Measurements from ENCODE around the gene TDG. TPM values are rescaled to one million over a fixed set of nuclear protein-coding genes. Genes with fewer than 3 reads are reported as not detected.

TDG gene
- total and polyA plus RNA-seq, 2 donors (not counting 3 experiments of a cell fraction or from before 2014, with no cell fraction given), result 17.6 to 36.8 TPM

- Histone ChIP-seq H3K9me3 (replicated peaks; ENCODE audit: control insufficient read depth, insufficient read depth, low read length) (no peaks in the 10 kb centered on the region), H4K20me1 (replicated peaks; ENCODE audit: control insufficient read depth, extremely low read depth, insufficient read depth, low read length) (peaks cover 2% of the 10 kb centered on the region), H3K4me3 (replicated peaks in 1 of 3; ENCODE audit: insufficient read depth in 1 of 3, low read depth in 1 of 3, low read length in 3 of 3) (no peak overlapping the region), H3K4me2 (ENCODE audit: insufficient read depth, low read length) (no peak overlapping the region), H2AFZ (ENCODE audit: low read depth, low read length) (no peak overlapping the region), H3K9me1 (replicated peaks; ENCODE audit: control insufficient read depth, extremely low read depth, insufficient read depth, low read length) (no peaks in the 10 kb centered on the region), H3K4me1 (ENCODE audit: control insufficient read depth, extremely low read depth, insufficient read depth, low read length) (peaks cover 9% of the 10 kb centered on the region), H3K27me3 (ENCODE audit: control insufficient read depth in 2 of 2, insufficient read depth in 2 of 2, low read length in 2 of 2) (no peaks in the 10 kb centered on the region), H3K79me2 (ENCODE audit: control insufficient read depth, insufficient read depth, low read length) (peaks cover 23% of the 10 kb centered on the region), H3K27ac (ENCODE audit: insufficient read depth, low read depth, low read length) (no peak overlapping the region), H3K36me3 (ENCODE audit: control insufficient read depth in 2 of 2, extremely low read depth in 1 of 2, insufficient read depth in 2 of 2, low read length in 2 of 2) (peaks cover 23 to 32% of the 10 kb centered on the region in 2 experiments), H3K9ac (replicated peaks; ENCODE audit: extremely low read depth, insufficient read depth, low read length) (no peak overlapping the region)
- TF ChIP-seq POLR2A (IDR thresholded peaks at IDR 0.05; ENCODE audit: low read depth, low read length) (no peak), CTCF (IDR thresholded peaks at IDR 0.05; ENCODE audit: extremely low read depth in 1 of 2, insufficient read depth in 1 of 2, low read depth in 1 of 2, low read length in 2 of 2) (no peak), JUN (IDR thresholded peaks at IDR 0.05; ENCODE audit: borderline replicate concordance, insufficient read depth, insufficient read length, low read depth) (no peak), MYC (IDR thresholded peaks at IDR 0.05; ENCODE audit: low read depth, low read length) (no peak), MAX (IDR thresholded peaks at IDR 0.05; ENCODE audit: insufficient read depth, insufficient read length) (no peak), FOS (IDR thresholded peaks at IDR 0.05; ENCODE audit: borderline replicate concordance, insufficient read depth, low read length) (no peak), GATA2 (IDR thresholded peaks at IDR 0.05; ENCODE audit: insufficient read depth, insufficient read length, low read depth, low read length) (no peak), POLR2AphosphoS5 (IDR thresholded peaks at IDR 0.05; ENCODE audit: insufficient read depth, low read depth, low read length) (no peak), EZH2 (IDR thresholded peaks at IDR 0.05; ENCODE audit: borderline replicate concordance, low read depth, low read length, severe bottlenecking) (no peak)
- ChIA-PET CTCF (no interaction called here), POLR2A (no interaction called here)
- no TSS peak for BruUV-seq (replicated peaks)
- dilution Hi-C loops (cut with MboI; ENCODE audit: extremely low pct_ligation_motif_present, low sequenced_read_pairs), result no loop called here
- DNase-seq (ENCODE audit: low read depth, low spot score) (no peak), FAIRE-seq (no peak)
- intact Hi-C loops (cut with micrococcal nuclease), result no loop called here
These were observed 13.2 kb upstream of the TDG start for GRCh38 chr12:103952497-103952896.

Data from endothelial cell of umbilical vein (primary cell).